GM18526 (cell line): ENCODE results near the gene CAPN13.

ENCODE experiments used
- POLR2A ChIP-seq: IDR thresholded peaks from 3 replicates; pipeline ENCODE4 v1.6.1; 2011; ENCODE audit not compliant: insufficient read length; ENCODE audit errors: extremely low read depth

Gene CAPN13

DNA sequence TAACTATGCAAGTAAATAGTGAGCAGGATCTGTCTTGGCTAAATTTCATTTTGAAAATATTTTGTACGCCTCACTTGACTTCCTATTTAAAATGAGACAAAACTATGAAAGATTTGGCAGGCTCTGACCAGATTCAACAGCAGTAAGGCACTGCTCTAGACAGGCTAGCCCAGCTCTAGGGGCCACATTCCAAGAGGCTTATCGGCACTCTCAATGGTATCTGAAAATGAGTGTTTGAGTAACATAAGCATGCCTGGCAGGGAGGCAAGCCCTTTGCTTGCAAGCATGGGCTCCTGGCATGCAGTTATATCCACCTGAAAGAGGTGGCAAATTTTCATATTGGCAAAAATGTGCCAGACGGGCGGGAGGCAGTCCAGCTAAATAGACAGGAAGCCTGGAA, 10.5 kb downstream of the CAPN13 start:
- no peak for TF ChIP-seq POLR2A

DNA sequence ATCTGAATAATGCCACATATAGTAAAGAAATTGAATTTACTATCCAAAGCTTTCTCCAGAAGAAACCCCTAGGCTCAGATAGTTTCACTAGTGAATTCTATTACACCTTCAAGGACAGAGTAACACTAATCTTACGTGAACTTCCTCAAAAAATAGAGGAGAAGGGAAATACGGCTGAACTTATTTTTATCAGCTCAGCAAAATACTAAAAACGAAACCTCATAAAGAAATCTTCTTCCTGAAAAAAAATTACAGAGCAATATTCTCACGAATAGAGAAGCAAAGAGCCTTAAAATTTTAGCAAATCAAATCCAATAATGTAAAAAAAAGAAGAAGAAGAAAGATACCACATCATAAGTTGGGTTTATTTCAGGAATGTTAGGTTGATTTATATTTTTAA, 14.7 kb downstream of the CAPN13 start:
- TF ChIP-seq POLR2A = no peak

DNA sequence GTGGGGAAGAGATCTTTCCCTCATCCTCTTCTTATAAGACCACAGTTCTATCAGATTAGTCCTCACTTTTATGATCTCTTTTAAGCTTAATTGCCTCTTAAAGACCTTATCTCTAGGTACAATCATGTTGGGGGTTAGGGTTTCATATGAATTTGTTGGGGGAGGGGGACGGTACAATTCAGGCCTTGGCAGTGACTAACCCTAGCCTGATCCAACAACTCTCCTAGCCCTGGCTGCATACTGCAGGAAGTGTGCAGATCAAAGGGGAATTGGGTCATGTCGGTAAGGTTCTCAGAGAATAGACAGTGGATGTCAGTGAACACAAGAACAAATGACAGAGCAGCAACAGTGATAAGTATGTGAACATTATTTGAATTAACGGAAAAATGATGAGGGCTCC, 16.4 kb downstream of the CAPN13 start:
- TF ChIP-seq POLR2A = no peak

DNA sequence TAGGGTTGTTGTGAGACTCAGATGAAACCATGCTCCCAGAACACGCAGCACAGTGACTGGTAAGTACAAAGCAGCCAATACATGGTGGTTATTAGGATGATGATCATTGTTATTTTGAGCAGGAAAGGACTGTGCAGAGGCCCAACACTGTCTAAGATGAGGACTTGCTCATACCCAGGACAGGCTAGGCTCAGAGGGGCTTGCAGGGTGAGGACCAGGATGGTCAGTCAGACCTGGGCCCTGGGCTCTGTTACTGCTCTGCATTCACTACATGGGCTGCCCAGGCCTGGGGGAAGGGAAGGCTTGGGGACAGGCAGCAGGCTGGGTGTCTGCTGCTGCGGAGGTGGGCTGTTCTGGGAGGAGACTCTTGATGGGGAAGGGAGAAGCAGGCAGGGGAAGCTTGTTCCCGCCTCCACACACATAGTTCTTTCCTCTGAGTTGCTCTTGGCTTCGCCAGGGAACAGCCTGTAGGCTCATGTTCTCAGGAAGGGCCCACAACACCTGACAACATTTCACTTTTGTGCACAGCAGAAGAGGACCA, 17.5 kb downstream of the CAPN13 start:
- TF ChIP-seq POLR2A = no peak

DNA sequence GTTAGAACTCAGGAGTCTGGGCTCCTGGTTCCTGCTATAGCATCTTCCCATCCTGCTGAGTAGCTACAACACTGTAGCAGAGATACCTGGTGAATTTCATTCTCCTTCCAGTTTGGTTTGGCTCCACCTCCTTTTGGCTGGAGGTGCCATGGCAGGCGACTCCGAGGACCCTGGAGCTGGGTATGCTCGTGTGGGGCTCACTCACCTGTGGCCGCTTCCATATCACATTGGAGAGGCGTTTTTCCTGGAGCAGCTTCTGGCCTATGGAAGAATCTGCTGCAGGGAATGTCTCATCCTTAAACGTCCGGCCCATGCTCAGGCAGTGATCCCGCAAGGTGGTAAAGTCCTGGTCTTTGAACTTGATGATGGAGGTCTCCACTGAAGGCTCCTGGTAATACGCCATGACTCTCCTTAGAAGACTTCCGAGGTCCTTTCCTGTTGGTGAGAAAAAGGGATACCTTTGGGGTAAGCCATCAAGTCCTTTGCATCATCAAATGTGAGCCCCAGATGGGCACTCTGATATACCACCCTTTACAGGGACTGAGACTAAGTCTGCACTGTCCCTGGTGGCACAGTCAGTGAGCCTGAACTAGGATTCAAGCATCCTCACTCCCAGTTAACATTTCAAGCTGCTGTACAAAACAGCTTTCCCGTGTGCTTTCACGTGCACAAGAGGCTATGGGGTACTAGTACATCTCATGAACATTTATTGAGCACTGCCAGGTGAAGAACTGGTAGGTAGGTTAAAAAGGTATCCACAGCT, 20.1 kb downstream of the CAPN13 start:
- no peak for TF ChIP-seq POLR2A

DNA sequence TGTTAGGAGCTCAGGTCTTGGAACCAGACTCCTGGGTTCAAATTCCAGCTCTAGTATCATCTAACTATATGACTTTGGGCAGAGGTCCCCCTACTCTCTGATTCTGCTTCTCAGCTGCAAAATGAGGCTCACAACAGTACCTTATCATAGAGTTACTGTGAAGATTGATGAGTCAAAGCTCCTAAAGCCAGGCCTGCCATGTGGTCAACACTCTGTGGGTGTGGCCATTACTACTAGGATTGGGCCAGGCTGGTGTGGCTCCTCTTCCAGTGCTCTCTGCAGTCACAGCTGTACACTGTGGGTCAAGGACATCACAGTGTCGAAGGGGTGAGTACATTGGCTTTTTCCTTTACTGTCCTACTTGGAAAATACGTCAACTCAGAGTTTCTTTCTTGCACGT, 22.6 kb downstream of the CAPN13 start:
- no peak for TF ChIP-seq POLR2A

DNA sequence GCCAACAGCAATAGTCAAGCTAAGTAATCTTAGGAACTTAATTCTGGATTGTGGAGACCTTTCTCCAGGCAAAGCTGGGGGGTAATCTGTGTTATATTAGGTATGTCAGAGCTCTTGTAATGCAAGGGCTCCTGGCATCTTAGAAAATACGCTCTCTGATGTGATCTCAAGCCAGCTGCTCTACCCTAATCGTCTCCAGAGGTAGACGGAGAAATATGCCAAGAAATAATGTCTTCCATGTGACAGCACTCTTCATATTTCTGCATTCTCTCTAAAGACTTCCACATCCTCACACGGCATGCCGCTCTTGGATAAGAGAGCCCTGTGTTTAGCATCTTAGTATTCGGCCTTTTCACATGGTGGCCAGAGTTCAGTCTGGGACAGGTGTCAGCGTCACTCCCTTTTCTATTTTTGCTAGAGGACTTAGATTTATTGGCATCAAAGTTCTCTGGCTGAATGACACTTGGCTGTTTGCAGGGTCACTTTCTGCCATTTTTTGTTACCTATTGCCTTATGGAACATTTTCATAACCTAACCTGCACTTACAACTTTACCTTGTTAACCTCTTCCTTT, 25.2 kb downstream of the CAPN13 start:
- TF ChIP-seq POLR2A = no peak

DNA sequence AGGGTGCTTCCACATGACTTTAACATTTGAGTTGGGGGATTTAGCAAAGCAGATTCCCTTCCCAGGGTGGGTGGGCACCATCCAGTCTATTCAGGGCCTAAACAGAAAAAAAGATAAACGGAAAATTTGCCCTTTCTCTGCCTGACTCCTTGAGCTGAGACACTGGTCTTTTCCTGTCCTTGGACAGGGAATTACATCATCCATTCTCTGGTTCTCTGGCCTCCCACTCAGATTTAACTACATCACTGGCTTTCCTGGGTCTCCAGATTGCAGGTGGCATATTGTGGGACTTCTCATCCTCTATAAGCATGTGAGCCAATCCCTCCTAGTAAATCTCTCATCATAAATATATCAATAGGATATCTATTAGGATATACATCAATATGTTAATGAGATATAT, 25.8 kb downstream of the CAPN13 start:
- TF ChIP-seq POLR2A = no peak

DNA sequence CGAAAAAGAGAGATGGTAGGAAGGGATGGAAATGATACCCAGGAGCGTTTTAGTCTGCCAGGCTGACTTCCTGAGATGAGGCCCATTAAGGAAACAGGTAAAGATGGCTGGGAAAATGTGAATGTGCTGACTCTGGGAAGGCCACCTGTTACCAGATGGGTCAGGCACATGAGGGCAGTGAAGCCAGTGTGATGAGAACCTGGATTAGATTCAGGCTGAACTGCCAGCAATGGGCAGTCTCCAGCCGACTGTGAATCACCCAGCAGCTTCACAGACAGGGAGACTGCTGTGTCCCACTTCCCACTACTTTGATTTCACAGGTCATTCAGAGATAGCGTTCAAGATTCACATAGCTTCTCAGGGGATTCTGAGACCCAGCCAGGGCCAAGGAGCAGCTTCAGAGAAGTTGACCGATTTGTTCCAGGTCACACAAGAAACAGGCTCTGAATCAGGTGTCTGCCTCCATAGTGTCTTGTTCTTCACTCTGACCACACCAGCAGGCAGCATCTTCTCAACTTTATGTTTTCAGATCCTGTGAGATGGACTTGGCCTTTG, 26.4 kb downstream of the CAPN13 start:
- no peak for TF ChIP-seq POLR2A

DNA sequence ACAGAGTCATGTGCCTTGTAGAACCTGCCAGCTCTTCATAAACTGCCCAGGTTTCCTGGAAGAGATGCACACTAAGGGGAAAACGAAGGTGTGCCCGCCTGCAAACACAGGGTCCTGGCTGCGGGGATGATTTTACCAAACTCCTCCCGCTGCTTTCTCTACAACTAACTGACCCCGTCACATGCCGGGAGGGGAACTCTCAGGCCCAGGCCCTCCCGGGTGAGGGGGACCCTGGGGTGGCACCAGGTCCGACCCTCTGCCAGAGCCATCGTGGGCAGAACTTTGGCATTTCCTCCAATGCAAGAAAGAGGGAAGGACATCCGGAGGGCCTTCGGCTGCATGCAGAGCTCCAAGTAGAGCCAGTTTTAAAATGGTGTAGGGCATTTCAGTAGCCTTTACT, 28.6 kb downstream of the CAPN13 start:
- no peak for TF ChIP-seq POLR2A

DNA sequence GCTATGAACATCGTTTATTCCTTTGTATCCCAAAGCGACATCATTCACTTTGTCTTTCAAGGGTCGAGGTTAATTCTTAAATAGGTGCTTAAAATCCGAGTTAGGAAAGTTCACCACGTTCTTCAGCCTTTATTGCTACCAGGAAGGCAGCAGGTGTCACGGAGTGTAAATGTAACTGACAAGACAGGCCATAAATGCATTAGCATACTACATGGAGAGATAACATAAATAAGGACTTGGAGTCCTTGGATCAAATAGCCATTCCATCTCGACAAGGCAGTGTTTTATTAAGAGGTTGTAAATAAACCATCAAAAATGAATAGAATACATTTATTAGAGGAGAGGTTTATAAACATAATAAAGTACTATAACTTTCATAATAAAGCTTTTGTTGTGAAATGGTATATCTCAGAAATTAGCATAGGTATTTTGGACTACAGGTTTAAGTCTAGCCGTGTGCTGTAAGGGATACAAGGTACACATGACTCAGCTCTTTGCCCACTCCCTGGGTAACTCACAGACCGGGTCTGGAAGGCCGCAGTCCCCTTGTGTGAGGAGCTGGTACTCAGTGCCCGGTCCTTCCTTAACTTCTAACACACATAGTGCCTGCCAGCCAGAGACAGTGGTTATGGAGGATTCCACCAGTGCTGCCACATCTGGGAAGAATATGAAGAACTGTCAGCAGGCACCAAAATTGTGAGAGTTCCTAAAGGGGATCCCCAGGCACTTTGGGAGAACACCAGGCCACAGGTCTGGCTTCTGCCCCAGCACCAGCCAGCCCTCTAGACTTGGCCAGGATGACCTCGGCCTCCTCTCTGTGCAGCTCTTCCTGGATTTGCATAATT, 29.4 kb downstream of the CAPN13 start:
- no peak for TF ChIP-seq POLR2A

DNA sequence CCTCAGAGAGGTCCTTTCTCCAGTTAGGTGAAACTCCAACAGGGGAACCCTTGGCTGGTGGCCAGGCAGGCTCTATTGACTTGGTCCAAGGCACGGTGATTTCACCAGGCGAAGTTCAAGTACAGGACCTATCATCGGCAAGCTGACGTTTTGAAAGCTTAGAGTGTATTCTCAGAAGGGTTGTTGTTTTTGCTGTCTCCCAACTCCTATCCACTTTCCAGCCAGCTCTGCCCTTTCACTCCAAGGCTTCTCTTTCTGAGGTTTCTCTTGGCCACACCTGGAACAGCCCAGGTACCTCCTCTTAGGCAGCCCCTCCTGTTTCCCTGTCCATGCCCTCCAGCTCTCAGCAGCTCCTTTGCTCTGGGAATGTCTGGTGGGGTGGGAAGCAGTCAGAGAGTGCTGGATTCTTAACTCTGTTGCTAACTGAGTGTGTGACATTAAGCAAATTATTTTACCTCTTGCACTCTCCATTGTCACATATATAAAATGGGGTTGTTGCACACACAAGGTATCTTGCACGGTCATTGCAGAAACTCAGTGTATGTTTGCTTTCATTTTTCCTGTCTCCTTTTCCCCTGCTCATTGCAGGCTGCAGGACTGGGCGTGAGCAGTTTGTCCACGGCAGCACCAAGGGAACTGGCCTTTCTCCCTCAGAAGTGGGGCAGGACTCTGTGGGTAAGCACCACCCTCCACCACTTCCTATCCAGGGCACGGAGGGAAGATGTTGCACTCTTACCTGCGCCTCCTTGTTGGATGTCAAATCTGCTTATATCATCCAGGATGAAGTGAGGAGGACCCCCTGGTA, 30.2 kb downstream of the CAPN13 start:
- TF ChIP-seq POLR2A = no peak

DNA sequence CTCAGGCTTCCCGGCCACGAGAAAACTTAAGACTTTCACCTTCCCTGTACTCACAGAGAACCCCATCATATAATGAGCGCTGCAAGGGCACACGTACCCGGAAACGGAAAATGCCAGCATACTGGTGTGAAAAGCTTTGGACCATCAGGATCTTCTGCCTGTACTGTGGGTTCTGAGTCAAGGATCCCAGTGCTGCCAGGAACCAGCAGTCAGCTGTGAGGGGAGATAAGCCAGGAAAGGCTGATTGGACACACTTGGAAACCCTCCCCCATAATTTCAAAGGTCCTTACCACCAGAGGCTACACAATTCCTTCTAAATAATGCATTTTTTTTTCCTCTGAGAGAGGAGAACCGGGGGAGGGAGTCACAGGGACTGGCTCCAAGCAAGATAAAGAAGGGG, 31.4 kb downstream of the CAPN13 start:
- no peak for TF ChIP-seq POLR2A

DNA sequence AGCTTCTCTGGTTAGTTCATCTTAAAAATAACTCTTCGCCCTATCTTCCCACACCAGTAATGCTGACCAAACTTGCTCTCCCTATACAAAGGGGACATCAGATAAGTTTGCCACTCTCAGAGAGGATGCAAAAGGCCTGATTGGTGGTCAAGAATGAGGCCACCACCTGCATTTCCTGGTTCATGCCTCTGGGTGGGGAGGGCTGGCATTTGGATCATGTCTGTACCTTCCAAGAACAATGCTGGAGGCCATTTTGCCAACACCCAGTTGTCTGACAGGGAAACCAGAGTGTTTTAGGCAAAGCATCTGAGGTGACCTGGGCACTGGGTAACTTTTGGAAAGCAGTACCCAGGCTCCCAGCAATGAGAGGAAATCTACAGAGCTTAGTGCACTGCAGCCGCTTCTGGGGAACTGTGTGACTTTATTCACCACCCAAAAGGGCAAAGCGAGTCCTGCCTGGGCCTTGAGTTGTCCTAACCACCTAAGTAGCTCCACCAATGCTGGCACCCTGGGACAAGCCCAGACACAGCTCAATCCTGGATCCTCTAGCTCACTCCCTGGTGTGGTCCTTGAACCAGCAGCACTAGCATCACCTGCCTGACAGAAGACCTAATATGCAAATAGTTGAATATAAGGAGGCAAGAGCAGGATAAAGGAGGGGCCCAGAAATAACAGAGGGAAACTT, 35.1 kb downstream of the CAPN13 start:
- TF ChIP-seq POLR2A = no peak
